K562 (cell line): ENCODE measurements around the gene DGKZ. TPM values are rescaled to one million over a fixed set of nuclear protein-coding genes. Genes with fewer than 3 reads are reported as not detected.
A peak's percentile ranks its signal among the peaks of the same experiment; 100 is the strongest.

Experiments
- ARID1B ChIP-seq: fragments of 450-650 bp; IDR thresholded peaks from 2 replicates; pipeline ENCODE4 v1.6.1; 2016; ENCODE audit warnings: antibody characterized with exemption, mild to moderate bottlenecking, inconsistent platforms
- ATF1 ChIP-seq, 2 experiments: fragments of 450-650 bp in 1 of 2; IDR thresholded peaks; 2 replicates each; pipeline ENCODE4 v1.6.1; 2016; ENCODE audit warnings: missing compliant biosample characterization in 1 of 2, missing genetic modification characterization in 1 of 2
- BDP1 ChIP-seq: IDR thresholded peaks from 3 replicates; pipeline ENCODE4 v1.6.1; 2011; ENCODE audit not compliant: insufficient read length, insufficient read depth
- BHLHE40 ChIP-seq: IDR thresholded peaks from 2 replicates; pipeline ENCODE4 v1.6.1; 2011; ENCODE audit warnings: low read length, improper control_type of control experiment
- CXXC5 ChIP-seq: fragments of 250-450 bp; sonication (Bioruptor Pico); IDR thresholded peaks from 2 replicates; pipeline ENCODE4 v1.8.0; 2022; ENCODE audit warnings: inconsistent platforms, mild to moderate bottlenecking, moderate library complexity
- DPF2 ChIP-seq: fragments of 450-650 bp; IDR thresholded peaks from 2 replicates; pipeline ENCODE4 v1.6.1; 2016
- EWSR1 ChIP-seq: fragments of 450-650 bp; IDR thresholded peaks from 2 replicates; pipeline ENCODE4 v1.6.1; 2018; ENCODE audit warnings: borderline replicate concordance, mild to moderate bottlenecking, low read depth, moderate library complexity; ENCODE audit not compliant: partially characterized antibody
- FOXO4 ChIP-seq: fragments of 450-650 bp; formaldehyde crosslinking; IDR thresholded peaks from 2 replicates; pipeline ENCODE4 v1.4.0; 2020; ENCODE audit warnings: mild to moderate bottlenecking, moderate library complexity
- HSF4 ChIP-seq: fragments of 250-450 bp; sonication (Bioruptor Pico); IDR thresholded peaks from 2 replicates; pipeline ENCODE4 v2.1.2; 2022; ENCODE audit warnings: mild to moderate bottlenecking, moderate library complexity, borderline replicate concordance
- IRF9 ChIP-seq: fragments of 450-650 bp; IDR thresholded peaks from 2 replicates; pipeline ENCODE4 v1.6.1; 2016; ENCODE audit warnings: missing biosample characterization, missing genetic modification characterization
- MBD1 ChIP-seq: fragments of 250-450 bp; sonication (Bioruptor Pico); IDR thresholded peaks from 2 replicates; pipeline ENCODE4 v1.8.0; 2022; ENCODE audit warnings: inconsistent platforms
- NFXL1 ChIP-seq: fragments of 450-650 bp; formaldehyde crosslinking; IDR thresholded peaks from 2 replicates; pipeline ENCODE4 v1.4.0; 2021; ENCODE audit warnings: mild to moderate bottlenecking
- PCBP2 ChIP-seq: fragments of 200-400 bp; formaldehyde crosslinking; IDR thresholded peaks from 2 replicates; pipeline ENCODE4 v1.6.1; 2018; ENCODE audit warnings: low read length, low read depth, mild to moderate bottlenecking, moderate library complexity; ENCODE audit not compliant: poor library complexity, severe bottlenecking
- SMAD4 ChIP-seq: fragments of 250-450 bp; sonication (Bioruptor Pico); conservative IDR thresholded peaks from 2 replicates; pipeline ENCODE4 v1.8.0; 2021; ENCODE audit warnings: inconsistent platforms, mild to moderate bottlenecking, moderate library complexity
- SMARCA4 ChIP-seq: fragments of 450-650 bp; IDR thresholded peaks from 2 replicates; pipeline ENCODE4 v1.6.1; 2016
- SMARCE1 ChIP-seq: fragments of 450-650 bp; IDR thresholded peaks from 2 replicates; pipeline ENCODE4 v1.7.1; 2016; ENCODE audit warnings: mild to moderate bottlenecking
- SRSF9 ChIP-seq: fragments of 200-400 bp; formaldehyde crosslinking; IDR thresholded peaks from 2 replicates; pipeline ENCODE4 v1.6.1; 2017; ENCODE audit warnings: low read depth, low read length, borderline replicate concordance
- TAF7 ChIP-seq: fragments of 450-650 bp; IDR thresholded peaks from 2 replicates; pipeline ENCODE4 v1.6.1; 2016; ENCODE audit warnings: missing genetic modification characterization, missing compliant biosample characterization
- THAP7 ChIP-seq: fragments of 250-450 bp; sonication (Bioruptor Pico); IDR thresholded peaks from 2 replicates; pipeline ENCODE4 v1.5.0; 2021
- THRAP3 ChIP-seq: fragments of 450-650 bp; IDR thresholded peaks from 2 replicates; pipeline ENCODE4 v1.6.1; 2016; ENCODE audit warnings: mild to moderate bottlenecking, inconsistent platforms, borderline replicate concordance
- ZNF134 ChIP-seq: fragments of 250-450 bp; sonication (Bioruptor Pico); conservative IDR thresholded peaks from 2 replicates; pipeline ENCODE4 v1.4.0; 2020
- ZNF398 ChIP-seq: fragments of 250-450 bp; sonication (Bioruptor Pico); IDR thresholded peaks from 2 replicates; pipeline ENCODE4 v1.8.0; 2021; ENCODE audit warnings: moderate library complexity, mild to moderate bottlenecking, inconsistent platforms
- ZNF584 ChIP-seq: fragments of 200-800 bp; sonication (Bioruptor generic); IDR thresholded peaks from 2 replicates; pipeline ENCODE4 v1.6.1; 2016; ENCODE audit warnings: low read depth, mild to moderate bottlenecking, missing genetic modification characterization, missing compliant biosample characterization
- polyA plus RNA-seq, 8 experiments: library from polyadenylated mRNA; depleted of rRNA in 4 of 8; stranded (reverse) in 5 of 8; unstranded in 3 of 8; fragments of >200 nt; fragmentation: Nextera tagmentation in 2 of 8; fragmentation: Illumina TruSeq in 1 of 8; extraction: Ambion mirVana in 2 of 8; extraction: Trizol in 1 of 8; gene quantifications; 2 replicates each; pipeline versions ENCODE4 v1.2.1 to v1.2.3, GENCODE V29; 2011 to 2014; ENCODE audit warnings: inconsistent platforms in 1 of 8, missing spikeins in 1 of 8
- total RNA-seq, 7 experiments: library from RNA; depleted of rRNA in 6 of 7; stranded (reverse); fragments of >200 nt in 6 of 7; fragmentation: Illumina TruSeq in 2 of 7; extraction: Trizol in 2 of 7; gene quantifications; 2 replicates each; pipeline versions ENCODE4 v1.2.1 to v1.2.3, GENCODE V29; 2011 to 2021; ENCODE audit warnings: low replicate concordance in 1 of 7

Gene DGKZ
- total and polyA plus RNA-seq, 9 of the 15 experiments (the other 6 are each of a cell fraction or from before 2014, with no cell fraction given), result 0.51 to 100 (median 44.2) TPM

- TF ChIP-seq IRF9 (peak; percentile 40; the same call in 1 of the 2 replicates), FOXO4 (CRISPR knock-in tag) (no peak), PCBP2 (no peak), HSF4 (CRISPR knock-in tag) (no peak), SRSF9 (no peak), ARID1B (peak; percentile 78), BDP1 (no peak), CXXC5 (0 out of 2 replicates have a peak, but pooled peaks have one; percentile 25), SMARCA4 (peak; percentile 77; the same call in 1 of the 2 replicates), ZNF584 (CRISPR knock-in tag) (peak; percentile 83; the same call in 1 of the 2 replicates), BHLHE40 (peak; percentile 75), THRAP3 (no peak), THAP7 (CRISPR knock-in tag) (no peak), SMAD4 (CRISPR knock-in tag) (peak; percentile 61; the same call in 1 of the 2 replicates), NFXL1 (CRISPR knock-in tag) (no peak), ZNF398 (no peak), DPF2 (peak; percentile 83), EWSR1 (no peak), ATF1 (CRISPR knock-in tag; IDR thresholded peaks at IDR 0.05) (no peak), ATF1 (tag; IDR thresholded peaks at IDR 0.05) (peak; percentile 34; the same call in 1 of the 2 replicates), MBD1 (CRISPR knock-in tag) (no peak), SMARCE1 (peak; percentile 87; the same call in 1 of the 2 replicates), TAF7 (no peak), ZNF134 (0 out of 2 replicates have a peak, but pooled peaks have one; percentile 18)
Measured at GRCh38 chr11:46336563-46337180, 10.6 kb upstream of the DGKZ start (continued).
